B cell (primary cell): ENCODE measurements around the gene NHSL2. TPM values are rescaled to one million over a fixed set of nuclear protein-coding genes. Genes with fewer than 3 reads are reported as not detected.

Experiments used
- ATAC-seq: fragments of 200-7000 bp; cut with Tn5 transposase; one replicate; pipeline ENCODE4 v1.10.0; 2021; ENCODE audit warnings: low read depth, mild to moderate bottlenecking, moderate number of reproducible peaks, moderate library complexity
- CTCF ChIA-PET: fragments of 350-600 bp; sonication (Branson Sonifier 250); formaldehyde crosslinking; loops from one replicate; lab custom pipeline; 2021; ENCODE audit warnings: antibody characterized with exemption, inconsistent platforms; lab: Charles Lee
- POLR2A ChIA-PET: fragments of 350-600 bp; sonication (Branson Sonifier 250); formaldehyde crosslinking; loops from one replicate; lab custom pipeline; 2021; ENCODE audit warnings: antibody characterized with exemption; lab: Charles Lee
- DNase-seq: peaks from one replicate; pipeline ENCODE4 v3.0.0; 2013
- H2AFZ ChIP-seq: 2 replicates; pipeline ENCODE4 v1.6.1; 2012; ENCODE audit warnings: mild to moderate bottlenecking, low read depth, low read length; ENCODE audit not compliant: insufficient read depth, poor library complexity, severe bottlenecking
- H3K27ac ChIP-seq, 2 donors: 1 replicate in 1 of 2; 2 replicates in 1 of 2; pipeline ENCODE4 v1.5.1; 2012 to 2013; ENCODE audit warnings: low read length in 2 of 2, mild to moderate bottlenecking in 2 of 2, moderate library complexity in 1 of 2
- H3K27me3 ChIP-seq, 4 experiments: fragments of 200-600 bp in 1 of 4; sonication (generic) in 1 of 4; replicated peaks in 1 of 4; 1 replicate in 2 of 4; 2 replicates in 2 of 4; pipeline versions ENCODE4 v1.6.1 to v1.7.0; 2013 to 2016; ENCODE audit warnings: low read length in 3 of 4, mild to moderate bottlenecking in 2 of 4, mixed read lengths in 1 of 4, moderate library complexity in 1 of 4; ENCODE audit not compliant: insufficient read depth in 4 of 4, control insufficient read depth in 3 of 4; ENCODE audit errors: control extremely low read depth in 1 of 4
- H3K36me3 ChIP-seq, 2 experiments: replicated peaks in 1 of 2; 1 replicate in 1 of 2; 2 replicates in 1 of 2; pipeline versions ENCODE4 v1.6.1 to v1.7.1; 2013; ENCODE audit warnings: low read length in 1 of 2; ENCODE audit not compliant: insufficient read depth in 2 of 2, control insufficient read depth in 1 of 2; ENCODE audit errors: control extremely low read depth in 1 of 2, extremely low read depth in 1 of 2
- H3K4me1 ChIP-seq, 2 donors: fragments of 200-600 bp in 1 of 2; sonication (generic) in 1 of 2; 1 replicate in 1 of 2; 2 replicates in 1 of 2; pipeline versions ENCODE4 v1.5.1 to v1.6.1; 2013 to 2017; ENCODE audit warnings: low read length in 2 of 2; ENCODE audit not compliant: control insufficient read depth in 2 of 2, insufficient read depth in 2 of 2
- H3K4me2 ChIP-seq: replicated peaks from 2 replicates; pipeline ENCODE3; 2012; ENCODE audit warnings: mild to moderate bottlenecking, low read depth, low read length; ENCODE audit not compliant: poor library complexity, severe bottlenecking
- H3K4me3 ChIP-seq, 5 experiments: fragments of 200-600 bp in 1 of 5; sonication (generic) in 1 of 5; 1 replicate in 3 of 5; 2 replicates in 2 of 5; pipeline versions ENCODE4 v1.5.1 to v1.7.0; 2011 to 2016; ENCODE audit warnings: low read length in 4 of 5, mild to moderate bottlenecking in 4 of 5, low read depth in 2 of 5, control low read depth in 1 of 5, moderate library complexity in 1 of 5; ENCODE audit not compliant: insufficient read depth in 1 of 5; ENCODE audit errors: control extremely low read depth in 1 of 5, extremely low read depth in 1 of 5
- H3K79me2 ChIP-seq: fragments of 200-600 bp; sonication (generic); one replicate; pipeline ENCODE4 v1.6.0; 2016; ENCODE audit warnings: low read length; ENCODE audit not compliant: control insufficient read depth, insufficient read depth
- H3K9ac ChIP-seq: fragments of 200-600 bp; sonication (generic); 2 replicates; pipeline ENCODE4 v1.6.1; 2017; ENCODE audit warnings: mild to moderate bottlenecking, low read length, moderate library complexity
- H3K9me3 ChIP-seq, 3 donors: one replicate each; pipeline versions ENCODE4 v1.6.1 to v1.7.1; 2013; ENCODE audit warnings: low read length in 2 of 3; ENCODE audit not compliant: control insufficient read depth in 2 of 3, insufficient read depth in 1 of 3; ENCODE audit errors: control extremely low read depth in 1 of 3
- H4K20me1 ChIP-seq: 2 replicates; pipeline ENCODE4 v1.6.0; 2012; ENCODE audit warnings: mild to moderate bottlenecking, low read length; ENCODE audit not compliant: insufficient read depth, control insufficient read depth, poor library complexity, severe bottlenecking
- H3K27ac Mint-ChIP-seq: one replicate; pipeline ENCODE4 v1.8.0; 2021; ENCODE audit warnings: mixed read lengths
- H3K27me3 Mint-ChIP-seq: one replicate; pipeline ENCODE4 v1.8.0; 2021; ENCODE audit warnings: mixed read lengths
- H3K4me1 Mint-ChIP-seq: one replicate; pipeline ENCODE4 v1.8.0; 2021; ENCODE audit warnings: mixed read lengths
- H3K4me3 Mint-ChIP-seq: one replicate; pipeline ENCODE4 v1.8.0; 2021; ENCODE audit warnings: mixed read lengths
- H3K9me3 Mint-ChIP-seq: one replicate; pipeline ENCODE4 v1.8.0; 2022; ENCODE audit warnings: mixed read lengths; ENCODE audit not compliant: insufficient read depth
- EZH2 ChIP-seq: IDR thresholded peaks from 2 replicates; pipeline ENCODE4 v1.6.1; 2012; ENCODE audit warnings: borderline replicate concordance, low read depth, mild to moderate bottlenecking, moderate library complexity, low read length; ENCODE audit not compliant: insufficient read depth, poor library complexity, severe bottlenecking
- WGBS: methylation state at CpG from one replicate; pipeline ENCODE4 v1.1.5; 2013; ENCODE audit warnings: missing lambda C conversion rate; ENCODE audit not compliant: insufficient coverage; 5-methylcytosine and 5-hydroxymethylcytosine counted together
- intact Hi-C: fragments of 100-400 bp; cut with micrococcal nuclease; formaldehyde crosslinking; loops from one replicate; pipeline ENCODE4 v1.10.0; 2022
- polyA plus RNA-seq: library from polyadenylated mRNA; depleted of rRNA; stranded (reverse); fragments of >200 nt; gene quantifications from 2 replicates; pipeline ENCODE4 v1.2.3, GENCODE V29; 2012
- total RNA-seq, 2 donors: library from RNA; stranded (reverse); fragments of 120-200 nt in 1 of 2; gene quantifications; 1 replicate in 1 of 2; 2 replicates in 1 of 2; pipeline versions ENCODE4 v1.2.3 to v1.2.4, GENCODE V29; 2013 to 2022
- TF ChIP-seq, protein P1 (sequence below): fragments of 200-600 bp; IDR thresholded peaks from one replicate; pipeline ENCODE4 v1.8.0; 2022; ENCODE audit warnings: antibody characterized with exemption, mild to moderate bottlenecking

Gene NHSL2
- total and polyA plus RNA-seq, 2 donors (not counting 1 experiment from before 2014, with no cell fraction given), result 0.16 to 1.7 TPM

- POLR2A ChIA-PET, result no interaction called here
- H3K79me2 ChIP-seq, result no peaks in the 10 kb centered on the region
- DNase-seq (peak; percentile 13), ATAC-seq (no peak)
- Mint-ChIP-seq H3K27me3 (peaks cover 7% of the 10 kb centered on the region), H3K9me3 (no peaks in the 10 kb centered on the region), H3K4me3 (no peak overlapping the region), H3K27ac (no peak overlapping the region), H3K4me1 (peaks cover 19% of the 10 kb centered on the region)
- H2AFZ ChIP-seq, result no peak overlapping the region
- no peaks in the 10 kb centered on the region for H3K36me3 ChIP-seq
- H3K9me3 ChIP-seq, result no peaks in the 10 kb centered on the region
- H4K20me1 ChIP-seq, result no peaks in the 10 kb centered on the region
- no peak overlapping the region for H3K27ac ChIP-seq
- TF ChIP-seq EZH2, result no peak
- TF ChIP-seq, protein P1, sequence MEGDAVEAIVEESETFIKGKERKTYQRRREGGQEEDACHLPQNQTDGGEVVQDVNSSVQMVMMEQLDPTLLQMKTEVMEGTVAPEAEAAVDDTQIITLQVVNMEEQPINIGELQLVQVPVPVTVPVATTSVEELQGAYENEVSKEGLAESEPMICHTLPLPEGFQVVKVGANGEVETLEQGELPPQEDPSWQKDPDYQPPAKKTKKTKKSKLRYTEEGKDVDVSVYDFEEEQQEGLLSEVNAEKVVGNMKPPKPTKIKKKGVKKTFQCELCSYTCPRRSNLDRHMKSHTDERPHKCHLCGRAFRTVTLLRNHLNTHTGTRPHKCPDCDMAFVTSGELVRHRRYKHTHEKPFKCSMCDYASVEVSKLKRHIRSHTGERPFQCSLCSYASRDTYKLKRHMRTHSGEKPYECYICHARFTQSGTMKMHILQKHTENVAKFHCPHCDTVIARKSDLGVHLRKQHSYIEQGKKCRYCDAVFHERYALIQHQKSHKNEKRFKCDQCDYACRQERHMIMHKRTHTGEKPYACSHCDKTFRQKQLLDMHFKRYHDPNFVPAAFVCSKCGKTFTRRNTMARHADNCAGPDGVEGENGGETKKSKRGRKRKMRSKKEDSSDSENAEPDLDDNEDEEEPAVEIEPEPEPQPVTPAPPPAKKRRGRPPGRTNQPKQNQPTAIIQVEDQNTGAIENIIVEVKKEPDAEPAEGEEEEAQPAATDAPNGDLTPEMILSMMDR, result no peak
- intact Hi-C loops, result no loop called here
- CTCF ChIA-PET, result interaction anchor here (1.4 to 7.9 kb wide), 3 partner anchors 99 to 129 kb away, joined by 3 to 83 read pairs (median 35); no protein-coding TSS in a partner anchor
- no peak overlapping the region for H3K4me3 ChIP-seq
- peaks cover 0 to 18% (median 8%) of the 10 kb centered on the region in 4 experiments for H3K27me3 ChIP-seq
- peaks cover 7 to 10% of the 10 kb centered on the region in 2 donors for H3K4me1 ChIP-seq
- H3K4me2 ChIP-seq, result no peak overlapping the region
- WGBS, result 94% methylated on average over 7 of the region's 16 CpGs
- no peak overlapping the region for H3K9ac ChIP-seq
These were observed 219.0 kb downstream of the NHSL2 start for GRCh38 chrX:72129661-72130060.

GRCh38 chrX:72130156-72130761 lies 219.6 kb downstream of the NHSL2 start:
- POLR2A ChIA-PET, result no interaction called here
- 100% methylated on average over 4 of the region's 12 CpGs for WGBS
- DNase-seq (no peak), ATAC-seq (no peak)
- TF ChIP-seq, protein P1, result no peak
- TF ChIP-seq EZH2, result no peak
- Histone ChIP-seq H4K20me1 (no peaks in the 10 kb centered on the region), H3K4me1 (peaks cover 7 to 10% of the 10 kb centered on the region in 2 donors), H2AFZ (no peak overlapping the region), H3K36me3 (no peaks in the 10 kb centered on the region), H3K9ac (no peak overlapping the region), H3K27ac (no peak overlapping the region), H3K4me3 (no peak overlapping the region), H3K9me3 (no peaks in the 10 kb centered on the region), H3K79me2 (no peaks in the 10 kb centered on the region), H3K27me3 (peaks cover 0 to 18% (median 8%) of the 10 kb centered on the region in 4 experiments), H3K4me2 (no peak overlapping the region)
- Mint-ChIP-seq H3K4me3 (peak overlapping the region; percentile 83), H3K4me1 (peaks cover 16% of the 10 kb centered on the region), H3K9me3 (no peaks in the 10 kb centered on the region), H3K27me3 (peaks cover 6% of the 10 kb centered on the region), H3K27ac (peak overlapping the region; percentile 46)
- intact Hi-C loops, result no loop called here
- CTCF ChIA-PET, result interaction anchor here (1.4 to 7.9 kb wide), 5 partner anchors 9 to 129 kb away, joined by 3 to 83 read pairs (median 9); partner anchors contain the start of gene PIN4
